HL-60/S4 treated with phorbol 12-myristate 13-acetate at 8.2 ng/mL for 4 days and 3 days (cell line): Measurements from ENCODE around the gene ENPP3.

Experiments used
- in situ Hi-C: fragments of 300-500 bp; cut with MboI; formaldehyde crosslinking; loops from 2 replicates; pipeline ENCODE4 v1.15.0; 2022; ENCODE audit warnings: low sequenced_read_pairs

ENPP3 gene

GRCh38 chr6:131636880-131637792 is at the start of gene ENPP3:
TSS of gene ENPP3 (plus strand) at chr6:131637302. CDS start at chr6:131637385, 83 bp downstream.
- in situ Hi-C loops = loop anchor here (25.0 kb wide), 1 partner anchor 750 kb away; no protein-coding TSS in a partner anchor

GRCh38 chr6:131587909-131588308 is 49.2 kb upstream of the ENPP3 start:
- in situ Hi-C loops = no loop called here

DNA sequence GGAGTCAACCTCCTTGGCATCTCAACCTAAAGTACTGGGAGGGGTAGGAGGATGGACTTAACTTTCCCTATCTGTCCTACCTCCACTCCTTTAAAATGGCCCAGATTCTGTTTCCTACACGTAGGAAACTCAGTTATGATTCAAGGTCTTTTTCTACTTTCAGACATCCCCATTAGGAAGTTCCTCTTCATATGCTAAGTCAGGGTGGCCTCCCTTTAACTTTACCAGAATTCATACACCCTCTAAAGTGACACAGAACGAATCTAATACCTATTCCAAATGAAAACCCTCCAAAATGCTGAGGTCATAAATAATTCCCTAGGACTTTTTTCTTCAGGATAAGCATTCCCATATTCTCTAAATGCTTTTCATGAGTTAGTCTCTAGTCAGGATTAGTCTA is 48.5 kb upstream of the ENPP3 start:
- in situ Hi-C loops = no loop called here

GRCh38 chr6:131592935-131593334 is 44.2 kb upstream of the ENPP3 start:
- in situ Hi-C loops = no loop called here

- in situ Hi-C loops = no loop called here
Measured at GRCh38 chr6:131594074-131594473, 43.0 kb upstream of the ENPP3 start.

DNA sequence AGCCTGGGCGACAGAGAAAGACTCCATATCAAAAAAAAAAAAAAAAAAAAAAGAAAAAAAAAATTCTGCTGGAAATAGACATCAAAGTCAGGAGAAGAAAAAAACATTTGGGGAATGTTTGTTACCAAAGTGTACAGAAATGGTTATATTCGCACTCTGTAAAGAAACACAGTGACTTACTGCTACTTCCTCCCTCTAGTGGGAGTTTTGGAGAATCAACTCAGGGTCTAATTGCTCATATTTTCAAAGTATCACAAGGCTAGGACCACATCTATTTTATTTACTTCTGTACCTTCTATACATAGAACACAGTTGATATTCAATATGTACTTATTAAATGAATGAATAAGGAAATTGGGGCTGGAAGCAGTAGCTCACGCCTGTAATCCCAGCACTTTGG is 39.7 kb upstream of the ENPP3 start:
- in situ Hi-C loops = no loop called here

GRCh38 chr6:131600716-131601115 is 36.4 kb upstream of the ENPP3 start:
- in situ Hi-C loops = no loop called here

DNA sequence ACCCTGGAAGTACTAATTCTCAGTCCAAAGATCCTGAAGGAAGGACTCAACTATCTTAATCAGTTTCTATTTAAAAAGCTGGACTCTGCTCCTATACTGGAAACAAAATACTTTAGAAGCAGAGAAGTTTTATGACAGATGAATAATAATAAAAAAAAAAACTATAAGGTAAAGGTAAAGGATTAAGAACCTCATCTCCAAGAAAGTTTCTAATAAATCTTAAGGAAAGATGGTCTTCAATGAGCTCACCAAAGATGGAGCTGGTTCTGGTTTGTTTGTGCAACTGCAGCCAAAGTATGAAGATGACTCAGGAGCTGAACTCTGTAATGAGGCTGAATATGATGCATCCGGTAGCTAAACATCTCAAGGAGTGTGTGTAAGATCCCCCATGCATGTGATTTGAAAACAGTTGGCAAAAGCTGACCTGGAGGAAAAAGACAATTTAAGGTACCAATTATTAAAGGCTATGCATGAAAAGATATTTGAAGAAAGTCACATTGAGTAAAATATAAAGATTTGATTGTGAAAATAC is 34.3 kb upstream of the ENPP3 start:
- in situ Hi-C loops = no loop called here

DNA sequence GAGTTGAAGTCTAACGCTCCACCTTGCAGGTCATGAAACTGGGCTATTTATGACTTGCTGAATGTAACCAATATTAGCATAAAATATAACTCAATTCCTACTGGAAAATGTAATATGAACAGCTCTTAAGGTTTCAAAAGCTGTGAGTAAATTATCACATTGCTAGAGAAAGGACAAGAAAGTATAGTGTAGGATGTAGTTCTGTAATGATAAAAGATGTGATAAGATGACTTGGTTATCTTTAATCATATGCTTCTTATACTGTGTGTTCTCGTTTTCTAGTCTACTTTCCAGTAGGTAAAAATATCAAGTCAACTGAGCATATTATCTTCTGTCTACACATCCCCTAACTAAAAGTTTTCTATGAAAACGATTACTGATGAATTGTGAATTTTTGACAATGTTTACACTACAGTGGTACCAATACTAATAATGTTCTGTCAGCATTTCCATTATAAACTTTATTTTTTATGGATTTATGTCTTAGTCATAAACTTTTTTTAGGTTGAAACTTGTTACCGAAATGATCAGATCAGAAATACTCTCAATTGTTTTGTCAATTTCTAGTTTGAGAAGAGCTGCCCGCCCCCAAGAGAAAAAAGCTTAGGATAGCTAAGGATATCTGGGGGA is 23.7 kb upstream of the ENPP3 start:
- in situ Hi-C loops = no loop called here

GRCh38 chr6:131615275-131615674 is 21.8 kb upstream of the ENPP3 start:
- in situ Hi-C loops = no loop called here

DNA sequence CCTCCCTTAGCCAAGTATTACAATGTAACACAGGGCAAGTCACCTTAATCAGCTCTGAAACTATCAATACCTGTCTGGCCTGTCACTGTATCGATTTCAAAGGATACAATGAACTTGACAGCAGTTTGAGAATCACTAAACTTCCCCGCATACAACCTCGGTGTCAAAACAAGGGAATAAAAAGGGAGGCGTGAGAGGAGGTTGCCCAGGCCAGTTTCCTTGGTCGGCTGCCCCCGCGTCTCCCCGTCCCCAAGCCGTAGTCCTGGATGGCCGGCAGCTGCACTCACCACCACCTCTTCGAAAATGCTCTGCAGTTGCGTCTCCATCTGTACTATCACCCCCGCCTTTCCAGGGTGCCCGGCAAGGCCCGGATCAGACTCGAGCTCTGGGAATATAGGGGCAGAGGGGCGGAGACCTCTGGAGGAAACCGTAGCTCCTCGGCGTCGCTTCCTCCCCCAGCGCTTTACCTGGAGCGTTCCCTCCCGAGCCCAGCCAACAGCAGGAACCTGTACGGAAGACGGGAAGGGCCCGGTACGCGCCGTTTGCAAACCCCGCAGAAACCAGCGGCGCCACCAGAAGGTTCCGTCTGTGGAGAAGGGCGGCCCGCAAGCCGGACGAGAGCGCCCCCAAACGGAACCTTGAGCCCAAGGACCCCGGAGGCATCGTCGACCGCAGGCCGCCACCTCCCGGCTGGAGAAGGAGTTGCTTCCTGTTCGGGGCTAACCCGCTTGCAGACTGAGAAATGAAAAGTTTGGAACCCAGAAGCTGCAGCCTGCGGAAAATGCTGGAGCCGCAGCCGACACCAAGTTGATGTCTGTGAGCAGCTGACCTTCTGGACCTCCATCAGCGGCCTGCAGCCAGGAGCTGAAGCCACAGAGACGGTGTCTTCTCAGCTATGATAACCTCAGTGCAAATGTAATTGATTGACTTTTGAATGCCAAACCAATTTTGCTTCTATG is 9.1 kb upstream of the ENPP3 start, which contains the start of gene MED23:
Gene MED23, minus strand, starts transcription at position 519 of the 959 bp plus-strand sequence. Its CDS starts 193 bp downstream, at position 326.
- in situ Hi-C loops = loop anchor here (25.0 kb wide), 1 partner anchor 741 kb away; no protein-coding TSS in a partner anchor

DNA sequence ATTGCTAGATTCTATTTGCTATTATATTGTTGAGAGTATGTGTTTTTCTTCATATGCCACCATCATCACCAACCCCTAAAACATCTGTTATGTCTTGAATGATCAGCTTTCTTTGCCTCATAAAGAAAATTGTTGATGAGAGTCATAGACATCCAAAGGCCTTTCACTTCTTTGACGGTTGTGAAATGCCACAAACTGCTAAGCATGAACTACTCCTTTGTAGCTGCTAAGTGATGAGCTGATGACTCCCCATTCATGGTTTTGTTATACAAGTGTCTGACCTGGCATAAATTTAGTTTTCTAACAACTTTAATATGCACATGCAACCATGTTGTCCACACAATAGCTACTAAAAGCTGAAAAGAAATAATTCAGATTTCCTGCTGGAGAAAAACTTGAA is 8.4 kb upstream of the ENPP3 start:
- in situ Hi-C loops = loop anchor here (25.0 kb wide), 1 partner anchor 741 kb away; no protein-coding TSS in a partner anchor

DNA sequence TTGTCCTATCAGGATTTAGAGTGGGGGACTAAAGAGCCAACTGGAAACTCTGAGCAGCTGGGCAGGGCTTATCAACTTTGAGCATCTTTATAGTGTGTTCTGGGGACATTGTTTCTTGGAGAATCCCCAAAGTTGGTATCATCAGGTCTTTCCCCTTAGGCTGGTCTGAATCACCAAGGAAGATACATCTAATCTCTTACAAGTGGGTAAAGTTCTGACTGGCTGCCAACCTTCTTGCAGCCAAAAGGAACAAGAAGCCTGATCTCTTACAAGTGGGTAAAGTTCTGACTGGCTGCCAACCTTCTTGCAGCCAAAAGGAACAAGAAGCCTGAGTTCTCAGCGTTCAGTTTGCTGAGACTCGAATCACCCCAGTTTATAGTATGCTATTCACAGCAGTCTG is 7.5 kb upstream of the ENPP3 start:
- in situ Hi-C loops = loop anchor here (25.0 kb wide), 1 partner anchor 742 kb away; no protein-coding TSS in a partner anchor

DNA sequence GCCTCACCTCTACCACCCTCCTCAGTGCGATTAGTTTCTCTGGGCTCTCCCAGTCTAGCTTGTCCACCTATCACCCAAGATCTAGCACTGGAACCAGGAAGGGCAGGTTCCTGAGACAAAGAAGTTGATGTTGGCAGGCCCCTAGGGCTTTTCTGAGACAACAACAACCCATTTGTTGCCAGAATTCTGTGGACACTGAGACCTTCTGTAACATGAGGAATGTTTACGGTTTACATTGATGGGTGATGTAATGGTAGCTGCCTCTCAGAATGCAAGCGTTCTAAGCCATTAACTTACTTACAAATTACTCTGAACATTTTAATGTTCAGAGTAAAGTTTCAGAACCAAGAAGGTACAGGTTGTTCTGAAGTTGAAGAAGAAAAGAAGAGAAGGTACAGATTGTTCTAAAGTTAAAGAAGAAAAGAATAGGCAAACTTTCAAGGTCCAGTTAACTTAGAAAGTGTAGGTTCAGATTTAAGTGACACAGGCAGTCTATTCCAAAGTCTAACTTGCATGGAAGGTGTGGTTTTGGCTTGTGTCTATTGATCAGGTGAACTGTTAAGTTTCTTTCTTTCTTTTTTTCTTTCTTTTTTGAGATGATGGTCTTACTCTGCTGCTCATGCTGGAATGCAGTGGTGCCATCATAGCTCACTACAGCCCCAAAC is 5.3 kb upstream of the ENPP3 start:
- in situ Hi-C loops = loop anchor here (25.0 kb wide), 1 partner anchor 744 kb away; no protein-coding TSS in a partner anchor

DNA sequence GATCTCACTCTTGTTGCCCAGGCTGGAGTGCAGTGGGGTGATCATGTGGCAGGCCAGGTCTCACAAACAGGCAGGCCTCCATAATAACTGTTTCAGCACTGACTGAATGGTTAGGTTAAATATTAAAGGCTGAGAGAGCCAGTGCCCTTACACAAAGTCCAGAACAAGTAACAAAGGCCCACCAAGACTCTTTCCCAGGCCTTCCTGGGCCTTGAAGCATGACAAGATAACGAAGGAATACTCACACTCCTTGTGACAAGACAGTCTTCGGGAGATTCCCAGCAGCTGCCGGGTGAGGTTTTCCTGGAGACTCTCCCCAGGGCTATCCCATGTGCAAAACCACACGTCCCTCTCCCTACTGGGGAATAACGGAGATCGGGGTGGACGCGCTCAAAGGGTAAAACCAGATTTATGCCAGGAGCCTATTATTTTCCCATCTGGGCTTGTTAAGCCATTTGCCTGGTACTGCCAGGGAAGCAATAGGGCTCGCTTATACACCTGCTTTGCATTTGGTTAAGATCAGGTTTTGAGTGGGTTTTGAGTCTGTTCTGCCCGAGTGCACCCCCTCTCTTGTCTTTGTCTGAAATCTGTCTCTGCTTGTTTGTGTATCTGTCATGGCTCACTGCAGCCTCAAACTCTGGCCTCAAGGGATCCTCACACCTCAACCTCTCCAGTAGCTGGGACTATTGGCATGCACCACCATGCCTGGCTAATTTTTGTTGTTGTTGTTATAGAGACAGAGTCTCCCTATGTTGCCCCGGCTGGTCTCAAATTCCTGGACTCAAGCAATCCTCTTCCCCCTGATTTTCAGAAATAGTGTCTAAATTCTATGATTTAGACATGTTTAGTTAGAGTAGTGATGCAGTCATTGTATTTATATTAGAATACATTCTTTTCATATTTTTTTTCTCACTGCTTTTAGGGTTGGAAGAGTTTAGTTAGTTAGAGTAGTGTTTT is 1.4 kb upstream of the ENPP3 start:
- in situ Hi-C loops = loop anchor here (25.0 kb wide), 1 partner anchor 748 kb away; no protein-coding TSS in a partner anchor

DNA sequence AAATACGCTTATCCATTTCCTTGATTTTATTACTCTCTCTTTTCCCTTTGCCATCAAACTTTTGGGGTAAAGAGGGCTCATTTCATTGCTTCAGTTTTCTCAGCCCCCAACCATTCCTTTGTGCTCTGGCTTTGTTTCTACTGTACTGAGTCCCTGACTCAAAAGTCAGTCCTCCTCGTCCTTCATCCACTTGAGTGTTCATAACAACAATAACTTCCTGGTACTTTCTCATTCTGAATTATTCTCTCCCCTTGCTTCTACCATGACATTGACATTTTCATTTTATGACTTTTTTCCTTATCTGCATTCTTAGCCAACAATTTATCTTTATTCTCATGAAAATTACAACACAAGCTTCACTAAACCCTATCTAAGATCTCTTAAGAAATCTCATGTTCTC is 911 bp downstream of the ENPP3 start:
- in situ Hi-C loops = loop anchor here (25.0 kb wide), 1 partner anchor 751 kb away; no protein-coding TSS in a partner anchor

GRCh38 chr6:131640100-131640499 is 3.0 kb downstream of the ENPP3 start:
- in situ Hi-C loops = loop anchor here (25.0 kb wide), 1 partner anchor 753 kb away; no protein-coding TSS in a partner anchor

- in situ Hi-C loops = loop anchor here (25.0 kb wide), 1 partner anchor 753 kb away; no protein-coding TSS in a partner anchor
Measured at GRCh38 chr6:131640576-131640975, 3.5 kb downstream of the ENPP3 start.
